Duodenal mucosa (tissue), 2 donors: ENCODE data around the gene PIN4.
"Not testable (repeated sequence)": the region's sequence is repeated elsewhere in the genome, so short reads cannot be mapped to it uniquely, and the experiment has no call there.

Experiments used
- H3K27ac ChIP-seq: one replicate; pipeline ENCODE4 v1.7.0; 2013; ENCODE audit warnings: low read depth, low read length
- H3K27me3 ChIP-seq, 2 donors: one replicate each; pipeline ENCODE4 v1.7.0; 2013; ENCODE audit warnings: low read length in 2 of 2, control low read depth in 1 of 2; ENCODE audit not compliant: insufficient read depth in 2 of 2, control insufficient read depth in 1 of 2
- H3K36me3 ChIP-seq, 2 donors: one replicate each; pipeline ENCODE4 v1.7.0; 2013; ENCODE audit warnings: low read length in 2 of 2, control low read depth in 1 of 2; ENCODE audit not compliant: insufficient read depth in 2 of 2, control insufficient read depth in 1 of 2
- H3K4me1 ChIP-seq, 2 donors: one replicate each; pipeline ENCODE4 v1.7.0; 2013; ENCODE audit warnings: low read length in 2 of 2, control low read depth in 1 of 2; ENCODE audit not compliant: insufficient read depth in 2 of 2, control insufficient read depth in 1 of 2
- H3K4me3 ChIP-seq, 2 donors: one replicate each; pipeline ENCODE4 v1.7.0; 2013; ENCODE audit warnings: low read length in 2 of 2, low read depth in 1 of 2
- H3K9ac ChIP-seq, 2 donors: one replicate each; pipeline ENCODE4 v1.7.0; 2013; ENCODE audit warnings: low read length in 2 of 2, low read depth in 1 of 2
- H3K9me3 ChIP-seq, 2 donors: one replicate each; pipeline ENCODE4 v1.7.0; 2013; ENCODE audit warnings: low read length in 2 of 2, control low read depth in 1 of 2; ENCODE audit not compliant: control insufficient read depth in 1 of 2

PIN4 gene

DNA sequence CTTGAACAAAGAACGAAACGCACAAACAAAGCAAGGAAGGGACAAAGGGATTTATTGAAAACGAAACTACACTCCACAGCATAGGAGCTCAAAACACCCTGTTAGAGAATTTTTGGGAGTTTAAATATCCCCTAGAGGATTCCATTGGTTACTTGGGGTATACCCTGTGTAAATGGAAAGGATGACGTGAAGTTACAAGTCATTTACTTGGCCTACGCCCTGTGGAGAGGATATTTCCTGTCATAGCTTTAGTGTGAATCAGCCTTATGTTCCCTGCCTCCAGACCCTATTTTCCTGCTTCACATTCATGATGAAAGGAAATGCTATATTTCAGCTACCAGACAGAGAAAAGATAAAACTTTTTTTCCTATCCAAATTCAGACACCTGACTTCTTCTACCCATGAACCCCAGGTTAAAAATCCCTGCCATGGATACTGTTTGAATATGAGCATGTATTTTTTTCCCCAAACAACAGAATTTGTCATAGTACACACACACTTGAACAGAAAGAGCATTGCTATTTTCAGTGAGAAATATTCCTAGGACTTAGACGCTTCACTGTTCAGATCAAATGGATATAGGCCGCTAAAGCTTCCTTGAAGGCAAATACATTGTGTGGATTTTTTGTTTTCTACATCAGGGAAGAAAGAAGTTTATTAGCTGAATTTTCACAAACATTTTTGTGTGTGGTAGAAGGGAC, 20.4 kb downstream of the PIN4 start:
- Histone ChIP-seq H3K4me1 (no peaks in the 10 kb centered on the region), H3K9me3 (no peaks in the 10 kb centered on the region), H3K36me3 (peaks cover 0 to 27% of the 10 kb centered on the region in 2 donors), H3K27ac (no peak overlapping the region), H3K9ac (no peak overlapping the region), H3K4me3 (no peak overlapping the region), H3K27me3 (no peaks in the 10 kb centered on the region)

DNA sequence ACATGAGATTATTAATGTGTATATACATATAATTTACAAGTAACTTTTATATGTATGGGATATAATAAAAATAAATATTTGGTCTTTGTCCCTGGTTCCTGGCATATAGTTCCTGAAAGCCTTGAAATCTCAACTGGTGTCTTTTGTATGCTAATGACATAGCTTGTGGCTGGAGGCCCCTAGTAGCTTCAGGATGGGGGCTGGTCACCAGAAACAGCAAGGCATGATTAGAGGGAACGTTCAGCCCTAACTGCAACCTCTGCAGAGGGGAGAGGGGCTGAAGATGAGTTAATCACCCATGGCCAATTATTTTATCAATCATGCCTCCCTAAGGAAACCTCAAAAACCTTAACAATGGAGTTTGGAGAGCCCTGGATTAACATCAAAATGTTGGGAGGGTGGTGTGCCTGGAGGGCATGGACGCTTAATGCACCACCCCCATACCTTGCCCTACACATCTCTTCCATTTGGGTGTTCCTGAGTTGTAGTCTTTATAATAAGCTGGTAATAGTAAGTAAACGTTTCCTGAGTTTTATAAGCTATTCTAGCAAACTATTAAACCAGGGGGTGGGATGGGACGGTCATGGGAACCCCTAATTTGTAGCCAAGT, 21.3 kb downstream of the PIN4 start:
- peaks cover 0 to 23% of the 10 kb centered on the region in 2 donors for H3K36me3 ChIP-seq
- no peak overlapping the region for H3K9ac ChIP-seq
- no peaks in the 10 kb centered on the region for H3K4me1 ChIP-seq
- H3K4me3 ChIP-seq = no peak overlapping the region
- H3K9me3 ChIP-seq = no peaks in the 10 kb centered on the region
- H3K27me3 ChIP-seq = no peaks in the 10 kb centered on the region
- H3K27ac ChIP-seq = no peak overlapping the region

DNA sequence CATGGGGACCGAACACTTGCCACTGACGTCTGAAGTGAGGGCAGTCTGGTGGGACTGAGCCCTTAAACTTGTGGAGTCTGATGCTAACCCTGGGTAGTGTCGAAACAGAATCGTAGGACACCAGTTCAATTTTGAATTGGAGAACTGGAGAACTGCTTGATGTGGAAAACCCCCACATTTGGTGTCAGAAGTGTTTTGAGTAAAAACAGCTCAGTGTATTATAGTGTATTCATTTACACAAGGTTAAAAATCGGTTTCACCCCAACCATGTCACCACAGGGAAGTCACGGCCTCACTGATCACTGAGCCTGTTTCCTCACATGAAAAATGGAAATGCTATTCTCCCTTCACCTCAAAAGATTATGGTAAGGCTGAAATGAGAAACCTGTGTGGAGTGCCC, 21.9 kb downstream of the PIN4 start:
- H3K27ac ChIP-seq = no peak overlapping the region
- no peak overlapping the region for H3K4me3 ChIP-seq
- H3K27me3 ChIP-seq = no peaks in the 10 kb centered on the region
- peaks cover 0 to 22% of the 10 kb centered on the region in 2 donors for H3K36me3 ChIP-seq
- no peak overlapping the region for H3K9ac ChIP-seq
- no peaks in the 10 kb centered on the region for H3K4me1 ChIP-seq
- no peaks in the 10 kb centered on the region for H3K9me3 ChIP-seq

DNA sequence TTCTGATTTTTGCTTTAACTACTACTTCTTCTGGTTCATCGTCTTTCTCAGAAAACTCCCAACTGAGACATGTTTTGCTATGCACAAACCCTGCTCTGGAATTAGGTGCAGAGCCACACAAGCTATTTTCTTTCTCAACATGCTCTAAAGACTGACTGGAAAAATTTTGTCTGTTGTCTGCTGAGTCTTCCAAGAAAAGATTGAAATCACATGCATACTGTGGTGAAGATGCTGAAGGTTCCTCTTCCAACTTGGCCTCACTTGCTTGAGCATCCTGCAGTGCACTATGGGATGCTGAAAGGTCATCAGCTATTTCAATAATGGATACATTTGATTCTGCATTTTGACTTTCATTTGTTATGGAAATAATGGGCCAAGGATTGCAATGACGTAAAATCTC, 24.1 kb downstream of the PIN4 start:
- Histone ChIP-seq H3K27ac (no peak overlapping the region), H3K9ac (no peak overlapping the region), H3K4me3 (no peak overlapping the region), H3K27me3 (no peaks in the 10 kb centered on the region), H3K4me1 (no peaks in the 10 kb centered on the region), H3K9me3 (no peaks in the 10 kb centered on the region), H3K36me3 (peaks cover 0 to 20% of the 10 kb centered on the region in 2 donors)

- Histone ChIP-seq H3K27ac (no peak overlapping the region), H3K4me1 (no peaks in the 10 kb centered on the region), H3K9me3 (no peaks in the 10 kb centered on the region), H3K36me3 (peaks cover 0 to 20% of the 10 kb centered on the region in 2 donors), H3K4me3 (no peak overlapping the region), H3K9ac (no peak overlapping the region), H3K27me3 (no peaks in the 10 kb centered on the region)
Measured at GRCh38 chrX:72207366-72207765, 25.8 kb downstream of the PIN4 start.

DNA sequence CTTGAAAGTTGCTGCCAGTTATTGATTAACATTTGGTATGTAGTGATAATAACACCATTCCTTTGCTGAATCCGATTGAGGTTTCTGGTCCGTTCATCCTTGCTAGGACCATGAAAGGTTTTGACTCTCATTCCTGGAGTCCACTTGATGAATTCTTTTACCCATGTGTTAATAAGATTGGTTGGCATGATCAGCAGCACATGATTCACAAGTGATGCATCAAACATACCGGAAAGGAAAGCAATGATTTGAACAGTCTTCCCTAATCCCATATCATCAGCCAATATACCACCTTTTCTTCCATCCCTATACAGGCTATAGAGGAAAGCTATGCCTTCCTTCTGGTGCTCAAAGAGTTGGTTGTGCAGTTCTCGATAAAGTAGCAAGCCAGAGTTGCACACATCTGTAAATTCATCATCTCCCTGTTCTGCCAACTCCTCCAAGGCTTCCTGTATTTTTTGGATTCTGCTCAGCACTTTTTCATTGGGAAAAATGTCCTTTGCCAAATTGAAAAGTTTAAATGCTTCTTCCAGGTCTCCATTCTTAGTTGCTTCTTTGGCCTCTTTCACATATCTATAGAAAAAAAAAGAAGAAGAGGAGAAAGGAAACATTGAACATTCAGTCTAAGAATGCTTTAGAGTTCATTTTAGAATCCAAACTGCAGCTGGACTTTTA, 26.7 kb downstream of the PIN4 start:
- H3K27me3 ChIP-seq = no peaks in the 10 kb centered on the region
- H3K9ac ChIP-seq = no peak overlapping the region
- H3K9me3 ChIP-seq = no peaks in the 10 kb centered on the region
- no peaks in the 10 kb centered on the region for H3K4me1 ChIP-seq
- no peak overlapping the region for H3K4me3 ChIP-seq
- no peak overlapping the region for H3K27ac ChIP-seq
- H3K36me3 ChIP-seq = peaks cover 0 to 20% of the 10 kb centered on the region in 2 donors

GRCh38 chrX:72216973-72217372, 35.4 kb downstream of the PIN4 start:
- Histone ChIP-seq H3K9ac (no peak overlapping the region), H3K9me3 (no peaks in the 10 kb centered on the region), H3K27me3 (no peaks in the 10 kb centered on the region), H3K36me3 (no peaks in the 10 kb centered on the region), H3K27ac (no peak overlapping the region), H3K4me3 (no peak overlapping the region), H3K4me1 (no peaks in the 10 kb centered on the region)

GRCh38 chrX:72220375-72220774, 38.8 kb downstream of the PIN4 start:
- not testable (repeated sequence) for H3K9ac ChIP-seq, H3K9me3 ChIP-seq, H3K36me3 ChIP-seq, H3K27ac ChIP-seq, H3K4me3 ChIP-seq, H3K27me3 ChIP-seq, H3K4me1 ChIP-seq

DNA sequence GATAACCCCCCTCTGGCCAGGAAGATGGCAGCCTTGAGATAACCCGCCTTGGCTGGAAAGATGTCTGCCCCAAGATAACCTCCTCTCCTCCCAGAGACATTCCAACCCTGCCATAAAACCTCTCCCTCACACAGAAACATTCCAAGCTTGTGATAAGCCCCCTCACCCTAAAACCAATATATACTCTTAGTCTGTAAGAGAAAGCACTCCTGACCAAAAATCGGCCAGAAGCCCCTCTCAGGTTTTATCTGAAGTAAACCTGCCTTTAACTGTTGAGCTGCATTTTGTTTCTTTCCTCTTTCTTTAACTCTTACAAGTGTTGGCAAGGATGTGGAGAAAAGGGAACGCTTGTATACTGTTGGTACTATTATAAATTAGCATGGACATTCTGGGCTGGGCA, 48.7 kb downstream of the PIN4 start:
- Histone ChIP-seq H3K4me1 (no peaks in the 10 kb centered on the region), H3K9me3 (no peaks in the 10 kb centered on the region), H3K36me3 (no peaks in the 10 kb centered on the region), H3K4me3 (no peak overlapping the region), H3K27me3 (no peaks in the 10 kb centered on the region), H3K27ac (no peak overlapping the region), H3K9ac (no peak overlapping the region)

GRCh38 chrX:72236841-72237240, 55.3 kb downstream of the PIN4 start:
- Histone ChIP-seq H3K27ac (no peak overlapping the region), H3K36me3 (no peaks in the 10 kb centered on the region), H3K9ac (no peak overlapping the region), H3K4me1 (peaks cover 5 to 7% of the 10 kb centered on the region in 2 donors), H3K9me3 (no peaks in the 10 kb centered on the region), H3K27me3 (no peaks in the 10 kb centered on the region), H3K4me3 (no peak overlapping the region)
